Osteoblast (primary cell): ENCODE measurements around the gene BTBD6. TPM values are rescaled to one million over a fixed set of nuclear protein-coding genes. Genes with fewer than 3 reads are reported as not detected.

Experiments
- DNase-seq: peaks from one replicate; pipeline ENCODE4 v3.0.0; 2011; ENCODE audit warnings: low spot score, mixed read lengths; ENCODE audit not compliant: insufficient read length; ENCODE audit errors: missing footprints
- H2AFZ ChIP-seq: 2 replicates; pipeline ENCODE4 v1.6.0; 2011; ENCODE audit warnings: mild to moderate bottlenecking, low read length
- H3K27ac ChIP-seq: 2 replicates; pipeline ENCODE4 v1.5.1; 2011; ENCODE audit warnings: mild to moderate bottlenecking, low read depth, low read length, moderate library complexity
- H3K27me3 ChIP-seq: 2 replicates; pipeline ENCODE4 v1.6.0; 2012; ENCODE audit warnings: mild to moderate bottlenecking, control low read depth, inconsistent platforms, low read length, moderate library complexity; ENCODE audit not compliant: insufficient read depth
- H3K36me3 ChIP-seq: 2 replicates; pipeline ENCODE4 v1.5.1; 2011; ENCODE audit warnings: mild to moderate bottlenecking, low read length, control low read depth, moderate library complexity; ENCODE audit not compliant: insufficient read depth
- H3K4me1 ChIP-seq: 2 replicates; pipeline ENCODE4 v1.5.1; 2011; ENCODE audit warnings: mild to moderate bottlenecking, low read length, control low read depth, moderate library complexity; ENCODE audit not compliant: insufficient read depth
- H3K4me2 ChIP-seq: 2 replicates; pipeline ENCODE4 v1.6.0; 2011; ENCODE audit warnings: mild to moderate bottlenecking, low read length; ENCODE audit not compliant: insufficient read depth
- H3K4me3 ChIP-seq: fragments of 200-600 bp; sonication (generic); 3 replicates; pipeline ENCODE4 v1.5.1; 2012; ENCODE audit warnings: mild to moderate bottlenecking, low read length, inconsistent platforms; ENCODE audit not compliant: insufficient read depth
- H3K79me2 ChIP-seq: 2 replicates; pipeline ENCODE4 v1.6.0; 2012; ENCODE audit warnings: mild to moderate bottlenecking, low read length, control low read depth, inconsistent platforms; ENCODE audit not compliant: insufficient read depth
- H3K9me3 ChIP-seq: 2 replicates; pipeline ENCODE4 v1.5.1; 2011; ENCODE audit warnings: low read depth, low read length, control low read depth
- H4K20me1 ChIP-seq: 2 replicates; pipeline ENCODE4 v1.6.0; 2012; ENCODE audit warnings: mild to moderate bottlenecking, low read length, control low read depth; ENCODE audit not compliant: insufficient read depth
- total RNA-seq: library from RNA; depleted of rRNA; stranded (reverse); fragments of >200 nt; gene quantifications from 2 replicates; pipeline ENCODE4 v1.2.3, GENCODE V29; 2012
- TF ChIP-seq, protein P1 (sequence below): IDR thresholded peaks from 2 replicates; pipeline ENCODE4 v1.5.1; 2011; ENCODE audit warnings: mild to moderate bottlenecking, low read depth, low read length, moderate library complexity; ENCODE audit errors: extremely low read depth

The BTBD6 gene
- total RNA-seq, 1 donor, result 54.3 TPM

DNA sequence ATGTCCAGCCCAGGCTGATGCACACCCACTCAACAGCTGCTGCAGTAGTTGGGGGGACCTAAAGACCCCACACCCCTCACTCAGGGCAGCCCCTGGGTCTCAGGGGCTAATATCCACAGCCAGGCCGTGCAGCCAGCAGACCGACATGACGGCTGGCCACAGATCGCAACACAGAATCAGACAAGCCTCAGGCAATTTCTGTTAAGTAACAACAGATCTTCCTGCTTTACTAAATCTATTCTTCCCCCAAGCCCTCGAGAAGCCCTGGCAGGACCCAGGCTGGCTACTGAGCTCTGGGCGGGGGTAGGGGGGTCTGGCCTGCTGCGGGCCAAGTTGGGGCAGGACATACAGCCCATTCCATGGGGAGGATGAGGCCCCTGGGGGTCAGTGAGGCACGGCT, 39.2 kb upstream of the BTBD6 start:
- H4K20me1 ChIP-seq, result no peaks in the 10 kb centered on the region
- TF ChIP-seq, protein P1, sequence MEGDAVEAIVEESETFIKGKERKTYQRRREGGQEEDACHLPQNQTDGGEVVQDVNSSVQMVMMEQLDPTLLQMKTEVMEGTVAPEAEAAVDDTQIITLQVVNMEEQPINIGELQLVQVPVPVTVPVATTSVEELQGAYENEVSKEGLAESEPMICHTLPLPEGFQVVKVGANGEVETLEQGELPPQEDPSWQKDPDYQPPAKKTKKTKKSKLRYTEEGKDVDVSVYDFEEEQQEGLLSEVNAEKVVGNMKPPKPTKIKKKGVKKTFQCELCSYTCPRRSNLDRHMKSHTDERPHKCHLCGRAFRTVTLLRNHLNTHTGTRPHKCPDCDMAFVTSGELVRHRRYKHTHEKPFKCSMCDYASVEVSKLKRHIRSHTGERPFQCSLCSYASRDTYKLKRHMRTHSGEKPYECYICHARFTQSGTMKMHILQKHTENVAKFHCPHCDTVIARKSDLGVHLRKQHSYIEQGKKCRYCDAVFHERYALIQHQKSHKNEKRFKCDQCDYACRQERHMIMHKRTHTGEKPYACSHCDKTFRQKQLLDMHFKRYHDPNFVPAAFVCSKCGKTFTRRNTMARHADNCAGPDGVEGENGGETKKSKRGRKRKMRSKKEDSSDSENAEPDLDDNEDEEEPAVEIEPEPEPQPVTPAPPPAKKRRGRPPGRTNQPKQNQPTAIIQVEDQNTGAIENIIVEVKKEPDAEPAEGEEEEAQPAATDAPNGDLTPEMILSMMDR, result no peak
- H3K79me2 ChIP-seq, result no peaks in the 10 kb centered on the region
- H3K36me3 ChIP-seq, result no peaks in the 10 kb centered on the region
- DNase-seq, result no peak
- H3K4me3 ChIP-seq, result no peak overlapping the region
- no peak overlapping the region for H3K27ac ChIP-seq
- H3K4me1 ChIP-seq, result peaks cover 7% of the 10 kb centered on the region
- H3K4me2 ChIP-seq, result no peak overlapping the region
- no peaks in the 10 kb centered on the region for H3K9me3 ChIP-seq
- H3K27me3 ChIP-seq, result no peaks in the 10 kb centered on the region
- H2AFZ ChIP-seq, result no peak overlapping the region

DNA sequence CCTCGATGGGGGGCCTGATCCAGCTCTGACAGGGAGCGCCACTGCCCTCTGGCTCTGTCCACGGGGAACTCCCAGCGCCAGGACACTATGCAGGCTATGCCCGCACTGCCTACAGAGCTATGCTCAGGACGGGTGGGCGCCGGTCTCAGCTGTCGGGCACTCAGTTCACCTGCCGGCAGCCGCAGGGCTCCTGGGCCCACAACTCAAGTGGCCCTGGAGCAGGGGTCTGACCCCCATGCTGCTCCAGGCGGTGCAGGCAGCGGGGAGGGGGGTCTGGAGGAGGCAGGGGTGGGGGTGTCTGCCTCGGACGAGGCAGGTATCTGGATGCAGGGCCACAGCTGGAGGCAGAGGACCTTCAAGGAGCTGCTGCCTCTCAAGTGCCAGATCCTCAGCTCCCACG, 38.7 kb upstream of the BTBD6 start:
- DNase-seq, result no peak
- TF ChIP-seq, protein P1, result no peak

DNA sequence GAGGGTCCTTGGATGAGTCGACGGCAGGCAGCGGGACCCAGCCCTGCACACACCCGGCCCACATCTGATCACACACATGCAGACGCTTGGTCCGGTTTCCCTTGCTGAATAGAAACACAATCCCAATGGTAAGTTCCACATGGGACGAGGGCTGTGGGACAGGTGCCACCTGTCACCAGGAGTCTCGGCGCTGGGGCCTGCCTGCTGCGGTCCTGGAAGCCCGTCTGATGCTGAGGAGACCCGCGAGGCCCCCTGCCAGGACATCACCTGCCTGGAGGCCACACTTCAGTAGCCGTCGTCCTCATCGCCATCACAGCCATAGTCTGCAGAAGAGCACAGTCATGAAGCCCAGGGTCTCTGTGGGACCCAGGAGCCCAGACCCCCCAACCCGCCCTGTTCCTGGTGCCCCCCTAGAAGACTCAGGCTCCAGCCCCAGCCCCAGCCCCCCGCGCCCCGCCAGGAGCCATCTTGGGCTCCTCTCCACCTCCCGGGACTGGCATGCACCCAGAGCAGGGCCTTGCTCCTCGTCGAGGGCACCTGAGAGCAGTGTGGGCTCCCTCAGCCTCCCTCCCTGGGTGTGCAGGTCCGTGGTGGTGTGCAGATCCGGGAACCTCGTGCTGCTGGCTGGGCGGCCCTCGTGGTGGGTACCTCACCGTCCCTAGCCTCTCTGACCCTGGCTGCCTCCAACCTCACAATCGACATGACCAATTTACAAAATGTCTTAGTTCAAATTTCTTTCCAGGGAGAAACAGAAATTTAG, 37.9 kb upstream of the BTBD6 start:
- H3K36me3 ChIP-seq, result no peaks in the 10 kb centered on the region
- no peaks in the 10 kb centered on the region for H3K79me2 ChIP-seq
- no peak overlapping the region for H3K4me2 ChIP-seq
- H3K4me1 ChIP-seq, result no peaks in the 10 kb centered on the region
- no peaks in the 10 kb centered on the region for H3K9me3 ChIP-seq
- DNase-seq, result no peak
- no peaks in the 10 kb centered on the region for H3K27me3 ChIP-seq
- H3K27ac ChIP-seq, result no peak overlapping the region
- H4K20me1 ChIP-seq, result peaks cover 4% of the 10 kb centered on the region
- no peak overlapping the region for H2AFZ ChIP-seq
- no peak overlapping the region for H3K4me3 ChIP-seq
- TF ChIP-seq, protein P1, result no peak

More for the DNA sequence above, 38.7 kb upstream of the BTBD6 start:
- H2AFZ ChIP-seq, result no peak overlapping the region
- H4K20me1 ChIP-seq, result no peaks in the 10 kb centered on the region
- no peak overlapping the region for H3K4me3 ChIP-seq
- H3K4me1 ChIP-seq, result peaks cover 1% of the 10 kb centered on the region
- no peak overlapping the region for H3K27ac ChIP-seq
- no peaks in the 10 kb centered on the region for H3K9me3 ChIP-seq
- no peaks in the 10 kb centered on the region for H3K36me3 ChIP-seq
- H3K79me2 ChIP-seq, result no peaks in the 10 kb centered on the region
- H3K4me2 ChIP-seq, result no peak overlapping the region
- no peaks in the 10 kb centered on the region for H3K27me3 ChIP-seq

DNA sequence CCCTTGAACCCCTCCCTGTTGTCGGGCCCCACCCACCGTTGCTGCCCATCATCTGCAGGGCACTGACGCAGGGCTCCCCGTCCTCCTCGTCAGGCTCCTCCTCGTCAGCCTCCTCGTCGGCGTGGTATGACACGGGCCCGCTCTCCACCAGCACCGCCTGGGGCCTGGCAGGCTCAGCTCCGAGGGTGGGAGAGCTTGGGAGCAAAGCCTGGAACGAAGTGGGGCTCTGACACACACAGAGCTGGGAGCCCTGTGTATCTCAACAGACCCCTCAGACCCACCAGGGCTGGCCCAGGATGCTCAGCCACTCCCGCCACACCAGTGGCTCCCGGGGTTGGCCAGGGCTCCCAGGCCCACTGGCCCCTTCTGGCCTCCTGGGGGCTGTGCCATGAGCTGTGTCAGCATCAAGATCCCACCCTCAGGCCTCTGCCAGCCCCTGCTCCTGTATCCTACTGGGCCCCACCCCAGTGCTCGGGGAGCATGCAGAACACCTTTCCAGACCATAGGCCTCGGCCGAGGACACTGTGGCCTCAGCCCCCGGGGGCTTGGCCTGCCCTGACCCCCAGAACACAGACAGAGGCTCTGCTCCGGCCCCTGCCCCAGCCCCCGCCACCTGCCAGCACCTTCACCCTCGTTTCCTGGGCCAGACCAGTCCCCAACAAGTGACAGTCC, 37.1 kb upstream of the BTBD6 start:
- Histone ChIP-seq H3K4me1 (no peaks in the 10 kb centered on the region), H3K9me3 (no peaks in the 10 kb centered on the region), H2AFZ (no peak overlapping the region), H3K27ac (no peak overlapping the region), H3K36me3 (no peaks in the 10 kb centered on the region), H4K20me1 (peaks cover 12% of the 10 kb centered on the region), H3K27me3 (no peaks in the 10 kb centered on the region), H3K79me2 (no peaks in the 10 kb centered on the region), H3K4me2 (no peak overlapping the region), H3K4me3 (no peak overlapping the region)
- no peak for DNase-seq
- TF ChIP-seq, protein P1, result no peak
